Measurements from ENCODE around the gene TGFBR1. TPM values are rescaled to one million over a fixed set of nuclear protein-coding genes. Genes with fewer than 3 reads are reported as not detected.
A peak's percentile ranks its signal among the peaks of the same experiment; 100 is the strongest.
"Not testable (repeated sequence)": the region's sequence is repeated elsewhere in the genome, so short reads cannot be mapped to it uniquely, and the experiment has no call there.

TGFBR1 gene
- polyA plus RNA-seq, 1 experiment: 73.5 TPM

GRCh38 chr9:99189887-99190596, 85.1 kb downstream of the TGFBR1 start:
- POLR2A ChIA-PET: no interaction called here
- no peak for TF ChIP-seq CTCF (IDR thresholded peaks at IDR 0.05; ENCODE audit: insufficient read depth, low read depth, low read length)
- CTCF ChIA-PET: interaction anchor here (1.0 kb wide), 1 partner anchor 12 kb away, joined by 3 read pairs; no protein-coding TSS in a partner anchor
- Histone ChIP-seq H3K36me3 (ENCODE audit: control insufficient read depth, insufficient read depth, low read length) (no peaks in the 10 kb centered on the region), H3K27me3 (ENCODE audit: control insufficient read depth, insufficient read depth, low read length) (peaks cover 9% of the 10 kb centered on the region), H3K4me3 (ENCODE audit: low read depth, low read length) (no peak overlapping the region)
- no peak for DNase-seq (ENCODE audit: low read depth)

- DNase-seq (ENCODE audit: low read depth): no peak
- no peak for TF ChIP-seq CTCF (IDR thresholded peaks at IDR 0.05; ENCODE audit: insufficient read depth, low read depth, low read length)
- ChIA-PET POLR2A (no interaction called here), CTCF (no interaction called here)
- peaks cover 9% of the 10 kb centered on the region for H3K27me3 ChIP-seq (ENCODE audit: control insufficient read depth, insufficient read depth, low read length)
- no peaks in the 10 kb centered on the region for H3K36me3 ChIP-seq (ENCODE audit: control insufficient read depth, insufficient read depth, low read length)
- no peak overlapping the region for H3K4me3 ChIP-seq (ENCODE audit: low read depth, low read length)
Measured at GRCh38 chr9:99190597-99191283, 85.8 kb downstream of the TGFBR1 start.

- peak; percentile 36; the same call in 1 of the 2 replicates for TF ChIP-seq CTCF (IDR thresholded peaks at IDR 0.05; ENCODE audit: insufficient read depth, low read depth, low read length)
- H3K27me3 ChIP-seq (ENCODE audit: control insufficient read depth, insufficient read depth, low read length): peaks cover 10% of the 10 kb centered on the region
- no peak for DNase-seq (ENCODE audit: low read depth)
- no peak overlapping the region for H3K4me3 ChIP-seq (ENCODE audit: low read depth, low read length)
- no peaks in the 10 kb centered on the region for H3K36me3 ChIP-seq (ENCODE audit: control insufficient read depth, insufficient read depth, low read length)
- POLR2A ChIA-PET: no interaction called here
- CTCF ChIA-PET: interaction anchor here (1.4 kb wide), 1 partner anchor 9 kb away, joined by 4 read pairs; no protein-coding TSS in a partner anchor
Measured at GRCh38 chr9:99192786-99193465, 88.0 kb downstream of the TGFBR1 start.

GRCh38 chr9:99193466-99193821, 88.5 kb downstream of the TGFBR1 start:
- no peak for DNase-seq (ENCODE audit: low read depth)
- TF ChIP-seq CTCF (IDR thresholded peaks at IDR 0.05; ENCODE audit: insufficient read depth, low read depth, low read length): no peak
- Histone ChIP-seq H3K27me3 (ENCODE audit: control insufficient read depth, insufficient read depth, low read length) (peaks cover 12% of the 10 kb centered on the region), H3K4me3 (ENCODE audit: low read depth, low read length) (no peak overlapping the region), H3K36me3 (ENCODE audit: control insufficient read depth, insufficient read depth, low read length) (no peaks in the 10 kb centered on the region)
- ChIA-PET CTCF (interaction anchor here (0.6 to 1.4 kb wide), 2 partner anchors 9 to 1279 kb away, joined by 3 to 4 read pairs; partner anchors contain the start of gene TMEFF1), POLR2A (no interaction called here)

GRCh38 chr9:99196484-99196883, 91.6 kb downstream of the TGFBR1 start:
- H3K27me3 ChIP-seq (ENCODE audit: control insufficient read depth, insufficient read depth, low read length); DNase-seq (ENCODE audit: low read depth); H3K4me3 ChIP-seq (ENCODE audit: low read depth, low read length); POLR2A ChIA-PET; H3K36me3 ChIP-seq (ENCODE audit: control insufficient read depth, insufficient read depth, low read length): not testable (repeated sequence)
- CTCF ChIA-PET: interaction anchor here (1.9 kb wide), 1 partner anchor 12 kb away, joined by 7 read pairs; no protein-coding TSS in a partner anchor

Measured in BJ (cell line).